ENCODE data around the gene GPN2.
"Not testable (repeated sequence)": the region's sequence is repeated elsewhere in the genome, so short reads cannot be mapped to it uniquely, and the experiment has no call there.

GPN2 gene

DNA sequence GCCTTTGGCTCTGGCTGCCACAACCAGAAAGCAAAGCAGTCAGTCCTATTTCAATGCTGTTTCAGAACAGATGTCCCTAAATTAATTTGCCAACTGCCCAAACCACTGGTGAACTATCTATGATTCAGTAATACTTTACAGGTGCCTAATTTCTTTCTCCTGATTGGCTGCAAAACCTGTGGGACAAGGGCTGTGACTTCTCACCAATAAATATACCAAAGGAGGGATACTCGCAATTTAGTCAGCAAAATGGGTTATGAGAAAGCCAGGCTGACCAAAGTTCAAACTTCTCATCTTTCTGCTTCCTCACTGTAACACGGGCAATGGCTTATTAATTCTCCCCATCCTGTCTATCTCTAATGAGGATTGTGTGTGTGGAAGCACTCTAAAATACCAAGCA, 12.8 kb downstream of the GPN2 start:
- CTCF ChIA-PET: interaction anchor here (0.8 kb wide), 1 partner anchor 68 kb away, joined by 4 read pairs; no protein-coding TSS in a partner anchor
- DNase-seq (ENCODE audit: extremely low spot score): no peak
- no peak for TF ChIP-seq TARDBP (IDR thresholded peaks at IDR 0.05)
- TF ChIP-seq NFRKB (IDR thresholded peaks at IDR 0.05): no peak
- TF ChIP-seq ZNF384 (IDR thresholded peaks at IDR 0.05): no peak
- no peak for TF ChIP-seq L3MBTL2 (conservative IDR thresholded peaks at IDR 0.05)
- TF ChIP-seq ARNT (IDR thresholded peaks at IDR 0.05): no peak
- TF ChIP-seq, protein P1, sequence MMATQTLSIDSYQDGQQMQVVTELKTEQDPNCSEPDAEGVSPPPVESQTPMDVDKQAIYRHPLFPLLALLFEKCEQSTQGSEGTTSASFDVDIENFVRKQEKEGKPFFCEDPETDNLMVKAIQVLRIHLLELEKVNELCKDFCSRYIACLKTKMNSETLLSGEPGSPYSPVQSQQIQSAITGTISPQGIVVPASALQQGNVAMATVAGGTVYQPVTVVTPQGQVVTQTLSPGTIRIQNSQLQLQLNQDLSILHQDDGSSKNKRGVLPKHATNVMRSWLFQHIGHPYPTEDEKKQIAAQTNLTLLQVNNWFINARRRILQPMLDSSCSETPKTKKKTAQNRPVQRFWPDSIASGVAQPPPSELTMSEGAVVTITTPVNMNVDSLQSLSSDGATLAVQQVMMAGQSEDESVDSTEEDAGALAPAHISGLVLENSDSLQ (IDR thresholded peaks at IDR 0.05): no peak
- TF ChIP-seq FOXM1 (IDR thresholded peaks at IDR 0.05; ENCODE audit: borderline replicate concordance): no peak
- TF ChIP-seq BHLHE40 (IDR thresholded peaks at IDR 0.05; ENCODE audit: borderline replicate concordance): no peak
- no peak for TF ChIP-seq LEF1 (IDR thresholded peaks at IDR 0.05; ENCODE audit: borderline replicate concordance)
- POLR2A ChIA-PET: interaction anchor here (3.9 kb wide), 1 partner anchor 12 kb away, joined by 16 read pairs; no protein-coding TSS in a partner anchor

DNA sequence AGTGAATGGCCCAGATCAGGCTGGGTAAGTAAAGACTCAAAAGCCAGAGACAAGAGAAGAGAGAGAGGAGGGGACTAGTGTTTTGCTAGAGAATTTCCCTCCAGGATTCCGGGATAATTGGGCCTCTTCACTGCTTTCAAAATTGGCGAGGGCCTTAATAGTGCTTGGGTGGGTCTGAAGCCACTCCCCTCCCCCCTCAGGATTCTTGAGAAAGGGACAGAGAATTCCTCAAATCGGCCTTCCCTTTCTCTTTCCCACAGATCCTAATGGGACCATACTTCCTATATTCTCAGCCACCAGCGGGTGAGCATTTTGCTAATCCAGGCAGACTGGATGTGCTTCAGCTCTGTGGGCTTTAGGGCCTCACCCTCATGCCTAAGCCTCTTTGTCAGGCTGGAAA, 15.2 kb downstream of the GPN2 start:
- ChIA-PET CTCF (no interaction called here), POLR2A (interaction anchor here (2.4 kb wide), 1 partner anchor 10 kb away, joined by 11 read pairs; no protein-coding TSS in a partner anchor)

DNA sequence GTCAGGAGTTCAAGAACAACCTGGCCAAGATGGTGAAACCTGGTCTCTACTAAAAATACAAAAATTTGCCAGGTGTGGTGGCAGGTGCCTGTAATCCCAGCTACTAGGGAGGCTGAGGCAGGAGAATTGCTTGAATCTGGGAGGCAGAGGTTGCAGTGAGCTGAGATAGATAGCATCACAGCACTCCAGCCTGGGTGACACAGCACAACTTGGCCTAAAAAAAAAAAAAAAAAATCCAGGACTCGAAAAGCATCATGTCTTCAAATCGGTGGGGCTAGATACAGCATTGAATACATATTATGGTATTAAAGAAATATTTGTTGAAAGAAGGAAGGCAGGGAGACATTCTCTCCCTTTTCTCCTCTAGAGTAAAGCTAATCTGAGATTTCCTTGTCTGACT, 17.0 kb downstream of the GPN2 start:
- POLR2A ChIA-PET: interaction anchor here (2.4 kb wide), 1 partner anchor 8 kb away, joined by 11 read pairs; no protein-coding TSS in a partner anchor
- DNase-seq (ENCODE audit: extremely low spot score); CTCF ChIA-PET: not testable (repeated sequence)

More for the DNA sequence above, 15.2 kb downstream of the GPN2 start:
- TF ChIP-seq CTBP1 (IDR thresholded peaks at IDR 0.05; ENCODE audit: borderline replicate concordance) (no peak), SUZ12 (IDR thresholded peaks at IDR 0.05) (no peak), FOXK2 (IDR thresholded peaks at IDR 0.05) (no peak), L3MBTL2 (conservative IDR thresholded peaks at IDR 0.05) (no peak), LEF1 (IDR thresholded peaks at IDR 0.05; ENCODE audit: borderline replicate concordance) (no peak), NFRKB (IDR thresholded peaks at IDR 0.05) (no peak), FOXM1 (IDR thresholded peaks at IDR 0.05; ENCODE audit: borderline replicate concordance) (no peak), ARNT (IDR thresholded peaks at IDR 0.05) (no peak), FOXA1 (IDR thresholded peaks at IDR 0.05) (no peak), HDGF (IDR thresholded peaks at IDR 0.05; ENCODE audit: borderline replicate concordance) (no peak), BHLHE40 (IDR thresholded peaks at IDR 0.05; ENCODE audit: borderline replicate concordance) (no peak), ELF4 (IDR thresholded peaks at IDR 0.05) (no peak), TARDBP (IDR thresholded peaks at IDR 0.05) (no peak), ZNF384 (IDR thresholded peaks at IDR 0.05) (no peak), SP1 (IDR thresholded peaks at IDR 0.05) (no peak)
- TF ChIP-seq, protein P1 (IDR thresholded peaks at IDR 0.05): no peak
- DNase-seq (ENCODE audit: extremely low spot score): no peak

GRCh38 chr1:26864610-26865480, 25.2 kb downstream of the GPN2 start:
- POLR2A ChIA-PET: interaction anchor here (0.7 to 3.0 kb wide), 38 partner anchors 10 to 364 kb away, joined by 3 to 31 read pairs (median 5); partner anchors contain the start of genes GPATCH3, GPN2, NR0B2 and NUDC
- DNase-seq (ENCODE audit: extremely low spot score): peak; percentile 95
- TF ChIP-seq ARNT (IDR thresholded peaks at IDR 0.05): no peak
- TF ChIP-seq L3MBTL2 (conservative IDR thresholded peaks at IDR 0.05): peak; percentile 73
- TF ChIP-seq, protein P1 (IDR thresholded peaks at IDR 0.05): peak; percentile 85
- peak; percentile 33; the same call in 1 of the 2 replicates for TF ChIP-seq ELF4 (IDR thresholded peaks at IDR 0.05)
- TF ChIP-seq HDGF (IDR thresholded peaks at IDR 0.05; ENCODE audit: borderline replicate concordance): 0 out of 2 replicates have a peak, but pooled peaks have one; percentile 28
- CTCF ChIA-PET: interaction anchor here (0.6 to 1.1 kb wide), 5 partner anchors 14 to 266 kb away, joined by 3 to 4 read pairs (median 4); no protein-coding TSS in a partner anchor

DNA sequence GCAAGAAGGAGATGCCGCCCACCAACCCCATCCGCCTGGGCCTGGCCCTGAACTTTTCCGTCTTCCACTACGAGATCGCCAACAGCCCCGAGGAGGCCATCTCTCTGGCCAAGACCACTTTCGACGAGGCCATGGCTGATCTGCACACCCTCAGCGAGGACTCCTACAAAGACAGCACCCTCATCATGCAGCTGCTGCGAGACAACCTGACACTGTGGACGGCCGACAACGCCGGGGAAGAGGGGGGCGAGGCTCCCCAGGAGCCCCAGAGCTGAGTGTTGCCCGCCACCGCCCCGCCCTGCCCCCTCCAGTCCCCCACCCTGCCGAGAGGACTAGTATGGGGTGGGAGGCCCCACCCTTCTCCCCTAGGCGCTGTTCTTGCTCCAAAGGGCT, 26.4 kb downstream of the GPN2 start:
- POLR2A ChIA-PET: interaction anchor here (1.3 to 3.0 kb wide), 4 partner anchors 9 to 37 kb away, joined by 3 to 26 read pairs (median 4); partner anchors contain the start of gene ZDHHC18
- no peak for TF ChIP-seq BHLHE40 (IDR thresholded peaks at IDR 0.05; ENCODE audit: borderline replicate concordance)
- TF ChIP-seq, protein P1 (IDR thresholded peaks at IDR 0.05): no peak
- CTCF ChIA-PET: interaction anchor here (0.6 kb wide), 1 partner anchor 15 kb away, joined by 4 read pairs; no protein-coding TSS in a partner anchor
- DNase-seq (ENCODE audit: extremely low spot score): no peak

Measured in HEK293T (cell line).